AG08395 (cell line): Measurements from ENCODE around the gene UBTF.
"Not testable (repeated sequence)": the region's sequence is repeated elsewhere in the genome, so short reads cannot be mapped to it uniquely, and the experiment has no call there.

Experiments used
- DNase-seq: peaks from one replicate; pipeline ENCODE4 v3.0.0; 2012; ENCODE audit warnings: mixed read lengths, low spot score

The UBTF gene

GRCh38 chr17:44247876-44248736 is 28.6 kb upstream of the UBTF start:
- no peak for DNase-seq

- no peak for DNase-seq
These were observed 28.0 kb upstream of the UBTF start for GRCh38 chr17:44247440-44247841.

GRCh38 chr17:44241106-44241624 is 21.7 kb upstream of the UBTF start:
- no peak for DNase-seq

GRCh38 chr17:44237886-44238285 is 18.4 kb upstream of the UBTF start:
- DNase-seq, result not testable (repeated sequence)

GRCh38 chr17:44236444-44236991 is 17.0 kb upstream of the UBTF start:
- DNase-seq, result no peak

GRCh38 chr17:44235583-44235936 is 16.1 kb upstream of the UBTF start:
- no peak for DNase-seq

- no peak for DNase-seq
These were observed 14.1 kb upstream of the UBTF start for GRCh38 chr17:44233582-44233981.

GRCh38 chr17:44232061-44232460 is 12.6 kb upstream of the UBTF start:
- DNase-seq, result no peak

- no peak for DNase-seq
These were observed 10.7 kb upstream of the UBTF start for GRCh38 chr17:44230140-44230539.

GRCh38 chr17:44229090-44229489 is 9.6 kb upstream of the UBTF start:
- no peak for DNase-seq

- peak; percentile 49 for DNase-seq
These were observed 4.1 kb upstream of the UBTF start for GRCh38 chr17:44223541-44224071.

- DNase-seq, result peak; percentile 82
These were observed 2.8 kb upstream of the UBTF start for GRCh38 chr17:44222112-44222869.

- no peak for DNase-seq
These were observed 2.3 kb upstream of the UBTF start for GRCh38 chr17:44221862-44222111.

- peak; percentile 76 for DNase-seq
These were observed 1.8 kb upstream of the UBTF start for GRCh38 chr17:44221084-44221861.

GRCh38 chr17:44220213-44221083 is 973 bp upstream of the UBTF start:
- peak; percentile 51 for DNase-seq

GRCh38 chr17:44219108-44219615 is 313 bp downstream of the UBTF start:
- DNase-seq, result peak; percentile 73

GRCh38 chr17:44218344-44219107 is 949 bp downstream of the UBTF start:
- peak; percentile 93 for DNase-seq

- DNase-seq, result no peak
These were observed 1.6 kb downstream of the UBTF start for GRCh38 chr17:44217738-44218343.

- DNase-seq, result no peak
These were observed 2.8 kb downstream of the UBTF start for GRCh38 chr17:44216694-44217093.

- DNase-seq, result no peak
These were observed 3.3 kb downstream of the UBTF start for GRCh38 chr17:44216173-44216572.
